ENCODE data around the gene FZD1. TPM values are rescaled to one million over a fixed set of nuclear protein-coding genes. Genes with fewer than 3 reads are reported as not detected.
A peak's percentile ranks its signal among the peaks of the same experiment; 100 is the strongest.

Gene FZD1
- total and polyA plus RNA-seq, 2 of the 13 experiments (the other 11 are each of a cell fraction or from before 2014, with no cell fraction given), result 0.22 to 0.80 TPM

DNA sequence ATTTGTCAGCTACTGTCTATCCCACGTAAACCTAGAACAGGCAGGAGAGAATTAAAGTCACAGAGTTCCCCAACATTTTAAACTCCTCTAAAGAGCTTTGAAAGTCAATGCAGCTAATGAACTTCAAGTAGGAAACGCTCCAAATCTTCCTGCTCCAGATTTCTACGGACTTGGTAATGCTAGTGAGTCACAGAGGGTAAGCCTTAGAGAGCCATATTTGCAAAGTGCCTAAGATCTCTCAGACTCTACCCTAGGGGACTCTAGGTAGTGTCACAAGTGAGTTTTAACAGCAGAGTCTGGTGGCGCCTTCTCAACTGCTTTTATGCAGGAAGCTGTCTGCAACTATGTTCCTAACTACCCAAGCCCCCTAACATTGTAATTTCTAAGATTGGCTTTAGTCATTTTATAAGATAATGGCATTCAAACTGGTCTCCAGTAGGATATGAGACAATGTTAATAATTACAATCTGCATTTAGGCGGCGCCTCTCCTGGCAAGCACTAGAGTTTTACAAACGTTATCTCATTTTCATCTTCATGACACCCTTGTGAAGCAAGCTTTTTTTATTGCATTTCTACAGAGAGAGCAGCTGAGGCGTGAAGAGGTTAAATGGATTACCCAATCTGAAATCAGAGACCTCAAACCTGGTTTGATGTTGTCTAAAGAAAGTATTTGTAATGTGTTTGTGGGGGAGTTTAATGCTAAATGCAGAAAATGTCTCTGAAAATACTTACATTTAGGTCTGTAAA is 22.0 kb upstream of the FZD1 start (continued):
- no peak for TF ChIP-seq SRSF4 (IDR thresholded peaks at IDR 0.05; ENCODE audit: low read depth, low read length, poor library complexity, severe bottlenecking)

DNA sequence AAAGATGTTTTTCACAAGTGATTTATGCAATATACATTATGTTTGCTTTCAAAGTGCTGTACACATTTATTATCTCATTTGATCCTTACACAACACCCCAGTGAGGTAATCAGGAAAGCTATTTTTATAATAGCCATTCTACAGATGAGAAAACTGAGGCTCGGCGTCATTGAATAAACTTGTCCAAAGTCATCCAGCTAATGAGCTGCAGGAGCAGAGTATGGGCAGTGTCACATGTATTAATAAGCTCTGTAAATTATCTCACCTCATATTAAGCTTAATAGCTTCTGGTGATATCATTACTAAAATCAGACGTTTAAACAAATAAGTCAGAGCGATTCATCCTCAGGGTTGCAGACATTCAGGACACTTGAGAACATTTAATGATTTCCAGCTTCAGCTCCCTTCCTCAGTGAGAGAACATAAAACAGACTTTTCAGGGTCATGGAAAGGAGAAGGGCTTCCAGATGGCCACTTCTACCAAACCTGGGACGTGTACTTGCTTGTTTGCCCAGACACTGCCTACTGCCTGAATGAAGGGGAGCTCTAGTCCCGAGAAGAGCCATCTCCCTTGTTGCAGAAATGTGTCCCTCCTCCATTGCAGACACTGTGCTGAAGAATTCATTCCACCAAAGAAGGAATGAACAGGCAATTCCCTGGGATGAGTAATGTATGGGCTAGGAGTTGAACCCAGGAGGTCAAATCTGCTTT is 20.5 kb upstream of the FZD1 start:
- DNase-seq (ENCODE audit: low spot score) (no peak), FAIRE-seq (no peak)
- CTCF ChIA-PET (ENCODE audit: low intra/inter-chr PET ratio, low total read pairs), result no interaction called here

More for the DNA sequence above, 20.5 kb upstream of the FZD1 start:
- H3K4me3 ChIP-seq (replicated peaks in 1 of 3; ENCODE audit: insufficient read depth in 1 of 3, low read depth in 2 of 3, low read length in 3 of 3), result no peak overlapping the region
- peaks cover 16% of the 10 kb centered on the region for H3K4me1 ChIP-seq (ENCODE audit: insufficient read depth, low read length)
- H3K27me3 ChIP-seq (ENCODE audit: control insufficient read depth in 1 of 2, insufficient read depth in 2 of 2, low read length in 2 of 2), result no peaks in the 10 kb centered on the region
- no peak overlapping the region for H3K4me2 ChIP-seq (ENCODE audit: low read depth, low read length)
- H3K9ac ChIP-seq (ENCODE audit: insufficient read depth, low read depth, low read length), result no peak overlapping the region
- H2AFZ ChIP-seq (ENCODE audit: low read length), result no peak overlapping the region
- peak; percentile 27; the same call in 1 of the 2 replicates for TF ChIP-seq ZNF629 (CRISPR knock-in tag; conservative IDR thresholded peaks at IDR 0.05)
- no peak for TF ChIP-seq HOXA3 (CRISPR knock-in tag; IDR thresholded peaks at IDR 0.05)
- TF ChIP-seq, protein P1, sequence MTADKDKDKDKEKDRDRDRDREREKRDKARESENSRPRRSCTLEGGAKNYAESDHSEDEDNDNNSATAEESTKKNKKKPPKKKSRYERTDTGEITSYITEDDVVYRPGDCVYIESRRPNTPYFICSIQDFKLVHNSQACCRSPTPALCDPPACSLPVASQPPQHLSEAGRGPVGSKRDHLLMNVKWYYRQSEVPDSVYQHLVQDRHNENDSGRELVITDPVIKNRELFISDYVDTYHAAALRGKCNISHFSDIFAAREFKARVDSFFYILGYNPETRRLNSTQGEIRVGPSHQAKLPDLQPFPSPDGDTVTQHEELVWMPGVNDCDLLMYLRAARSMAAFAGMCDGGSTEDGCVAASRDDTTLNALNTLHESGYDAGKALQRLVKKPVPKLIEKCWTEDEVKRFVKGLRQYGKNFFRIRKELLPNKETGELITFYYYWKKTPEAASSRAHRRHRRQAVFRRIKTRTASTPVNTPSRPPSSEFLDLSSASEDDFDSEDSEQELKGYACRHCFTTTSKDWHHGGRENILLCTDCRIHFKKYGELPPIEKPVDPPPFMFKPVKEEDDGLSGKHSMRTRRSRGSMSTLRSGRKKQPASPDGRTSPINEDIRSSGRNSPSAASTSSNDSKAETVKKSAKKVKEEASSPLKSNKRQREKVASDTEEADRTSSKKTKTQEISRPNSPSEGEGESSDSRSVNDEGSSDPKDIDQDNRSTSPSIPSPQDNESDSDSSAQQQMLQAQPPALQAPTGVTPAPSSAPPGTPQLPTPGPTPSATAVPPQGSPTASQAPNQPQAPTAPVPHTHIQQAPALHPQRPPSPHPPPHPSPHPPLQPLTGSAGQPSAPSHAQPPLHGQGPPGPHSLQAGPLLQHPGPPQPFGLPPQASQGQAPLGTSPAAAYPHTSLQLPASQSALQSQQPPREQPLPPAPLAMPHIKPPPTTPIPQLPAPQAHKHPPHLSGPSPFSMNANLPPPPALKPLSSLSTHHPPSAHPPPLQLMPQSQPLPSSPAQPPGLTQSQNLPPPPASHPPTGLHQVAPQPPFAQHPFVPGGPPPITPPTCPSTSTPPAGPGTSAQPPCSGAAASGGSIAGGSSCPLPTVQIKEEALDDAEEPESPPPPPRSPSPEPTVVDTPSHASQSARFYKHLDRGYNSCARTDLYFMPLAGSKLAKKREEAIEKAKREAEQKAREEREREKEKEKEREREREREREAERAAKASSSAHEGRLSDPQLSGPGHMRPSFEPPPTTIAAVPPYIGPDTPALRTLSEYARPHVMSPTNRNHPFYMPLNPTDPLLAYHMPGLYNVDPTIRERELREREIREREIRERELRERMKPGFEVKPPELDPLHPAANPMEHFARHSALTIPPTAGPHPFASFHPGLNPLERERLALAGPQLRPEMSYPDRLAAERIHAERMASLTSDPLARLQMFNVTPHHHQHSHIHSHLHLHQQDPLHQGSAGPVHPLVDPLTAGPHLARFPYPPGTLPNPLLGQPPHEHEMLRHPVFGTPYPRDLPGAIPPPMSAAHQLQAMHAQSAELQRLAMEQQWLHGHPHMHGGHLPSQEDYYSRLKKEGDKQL (CRISPR knock-in tag; IDR thresholded peaks at IDR 0.05; ENCODE audit: low read depth), result no peak
- 54% methylated on average over 6 of the region's 6 CpGs for WGBS (ENCODE audit: low lambda C conversion rate)
- POLR2A ChIA-PET, result no interaction called here
- intact Hi-C loops (cut with micrococcal nuclease; ENCODE audit: unreplicated experiment) (no loop called here), in situ Hi-C loops (cut with HindIII; ENCODE audit: extremely low pct_ligation_motif_present, low pct_unique_long_range_greater_than_20kb) (no loop called here)
- H3K79me2 ChIP-seq (ENCODE audit: insufficient read depth, low read length), result no peaks in the 10 kb centered on the region
- no peak overlapping the region for H3K27ac ChIP-seq (ENCODE audit: extremely low read length, insufficient read depth, low read length)
- ATAC-seq, result no peak
- no TSS peak for BruUV-seq (replicated peaks)
- H4K20me1 ChIP-seq (ENCODE audit: insufficient read depth, low read length), result no peaks in the 10 kb centered on the region
- H3K36me3 ChIP-seq (replicated peaks in 1 of 2; ENCODE audit: control insufficient read depth in 1 of 2, insufficient read depth in 2 of 2, low read length in 2 of 2), result no peaks in the 10 kb centered on the region
- no peaks in the 10 kb centered on the region for H3K9me3 ChIP-seq (ENCODE audit: low read length)
